Measurements from ENCODE around the gene NAV3. TPM values are rescaled to one million over a fixed set of nuclear protein-coding genes. Genes with fewer than 3 reads are reported as not detected.

The NAV3 gene
- total and polyA plus RNA-seq, 2 experiments from 2014 or later: 4.0 to 12.0 TPM

DNA sequence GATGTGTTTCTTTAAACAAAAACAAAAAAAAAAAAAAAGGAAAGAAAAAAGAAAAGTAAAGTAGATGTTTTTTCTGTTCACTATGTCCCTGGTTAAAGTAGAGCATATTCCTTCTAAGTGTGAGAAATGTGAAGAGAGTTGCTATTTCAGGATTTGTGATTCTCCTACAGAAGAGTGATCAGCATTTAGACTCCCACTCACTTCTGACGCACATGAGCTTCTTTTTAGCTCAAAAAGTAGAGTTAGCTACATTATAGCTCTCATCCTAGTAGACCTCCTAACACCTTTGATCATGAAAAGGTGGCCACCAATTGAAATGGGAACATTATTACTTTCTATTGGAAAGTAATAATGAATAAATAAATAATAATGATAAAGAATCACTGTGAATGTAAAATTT lies 368.2 kb downstream of the NAV3 start (continued):
- TF ChIP-seq, protein P1, sequence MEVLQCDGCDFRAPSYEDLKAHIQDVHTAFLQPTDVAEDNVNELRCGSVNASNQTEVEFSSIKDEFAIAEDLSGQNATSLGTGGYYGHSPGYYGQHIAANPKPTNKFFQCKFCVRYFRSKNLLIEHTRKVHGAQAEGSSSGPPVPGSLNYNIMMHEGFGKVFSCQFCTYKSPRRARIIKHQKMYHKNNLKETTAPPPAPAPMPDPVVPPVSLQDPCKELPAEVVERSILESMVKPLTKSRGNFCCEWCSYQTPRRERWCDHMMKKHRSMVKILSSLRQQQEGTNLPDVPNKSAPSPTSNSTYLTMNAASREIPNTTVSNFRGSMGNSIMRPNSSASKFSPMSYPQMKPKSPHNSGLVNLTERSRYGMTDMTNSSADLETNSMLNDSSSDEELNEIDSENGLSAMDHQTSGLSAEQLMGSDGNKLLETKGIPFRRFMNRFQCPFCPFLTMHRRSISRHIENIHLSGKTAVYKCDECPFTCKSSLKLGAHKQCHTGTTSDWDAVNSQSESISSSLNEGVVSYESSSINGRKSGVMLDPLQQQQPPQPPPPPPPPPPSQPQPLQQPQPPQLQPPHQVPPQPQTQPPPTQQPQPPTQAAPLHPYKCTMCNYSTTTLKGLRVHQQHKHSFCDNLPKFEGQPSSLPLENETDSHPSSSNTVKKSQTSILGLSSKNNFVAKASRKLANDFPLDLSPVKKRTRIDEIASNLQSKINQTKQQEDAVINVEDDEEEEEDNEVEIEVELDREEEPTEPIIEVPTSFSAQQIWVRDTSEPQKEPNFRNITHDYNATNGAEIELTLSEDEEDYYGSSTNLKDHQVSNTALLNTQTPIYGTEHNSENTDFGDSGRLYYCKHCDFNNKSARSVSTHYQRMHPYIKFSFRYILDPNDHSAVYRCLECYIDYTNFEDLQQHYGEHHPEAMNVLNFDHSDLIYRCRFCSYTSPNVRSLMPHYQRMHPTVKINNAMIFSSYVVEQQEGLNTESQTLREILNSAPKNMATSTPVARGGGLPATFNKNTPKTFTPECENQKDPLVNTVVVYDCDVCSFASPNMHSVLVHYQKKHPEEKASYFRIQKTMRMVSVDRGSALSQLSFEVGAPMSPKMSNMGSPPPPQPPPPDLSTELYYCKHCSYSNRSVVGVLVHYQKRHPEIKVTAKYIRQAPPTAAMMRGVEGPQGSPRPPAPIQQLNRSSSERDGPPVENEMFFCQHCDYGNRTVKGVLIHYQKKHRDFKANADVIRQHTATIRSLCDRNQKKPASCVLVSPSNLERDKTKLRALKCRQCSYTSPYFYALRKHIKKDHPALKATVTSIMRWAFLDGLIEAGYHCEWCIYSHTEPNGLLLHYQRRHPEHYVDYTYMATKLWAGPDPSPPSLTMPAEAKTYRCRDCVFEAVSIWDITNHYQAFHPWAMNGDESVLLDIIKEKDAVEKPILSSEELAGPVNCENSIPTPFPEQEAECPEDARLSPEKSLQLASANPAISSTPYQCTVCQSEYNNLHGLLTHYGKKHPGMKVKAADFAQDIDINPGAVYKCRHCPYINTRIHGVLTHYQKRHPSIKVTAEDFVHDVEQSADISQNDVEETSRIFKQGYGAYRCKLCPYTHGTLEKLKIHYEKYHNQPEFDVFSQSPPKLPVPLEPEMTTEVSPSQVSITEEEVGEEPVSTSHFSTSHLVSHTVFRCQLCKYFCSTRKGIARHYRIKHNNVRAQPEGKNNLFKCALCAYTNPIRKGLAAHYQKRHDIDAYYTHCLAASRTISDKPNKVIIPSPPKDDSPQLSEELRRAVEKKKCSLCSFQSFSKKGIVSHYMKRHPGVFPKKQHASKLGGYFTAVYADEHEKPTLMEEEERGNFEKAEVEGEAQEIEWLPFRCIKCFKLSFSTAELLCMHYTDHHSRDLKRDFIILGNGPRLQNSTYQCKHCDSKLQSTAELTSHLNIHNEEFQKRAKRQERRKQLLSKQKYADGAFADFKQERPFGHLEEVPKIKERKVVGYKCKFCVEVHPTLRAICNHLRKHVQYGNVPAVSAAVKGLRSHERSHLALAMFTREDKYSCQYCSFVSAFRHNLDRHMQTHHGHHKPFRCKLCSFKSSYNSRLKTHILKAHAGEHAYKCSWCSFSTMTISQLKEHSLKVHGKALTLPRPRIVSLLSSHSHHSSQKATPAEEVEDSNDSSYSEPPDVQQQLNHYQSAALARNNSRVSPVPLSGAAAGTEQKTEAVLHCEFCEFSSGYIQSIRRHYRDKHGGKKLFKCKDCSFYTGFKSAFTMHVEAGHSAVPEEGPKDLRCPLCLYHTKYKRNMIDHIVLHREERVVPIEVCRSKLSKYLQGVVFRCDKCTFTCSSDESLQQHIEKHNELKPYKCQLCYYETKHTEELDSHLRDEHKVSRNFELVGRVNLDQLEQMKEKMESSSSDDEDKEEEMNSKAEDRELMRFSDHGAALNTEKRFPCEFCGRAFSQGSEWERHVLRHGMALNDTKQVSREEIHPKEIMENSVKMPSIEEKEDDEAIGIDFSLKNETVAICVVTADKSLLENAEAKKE (CRISPR knock-in tag; IDR thresholded peaks at IDR 0.05): no peak
- TF ChIP-seq CREB1 (CRISPR knock-in tag; IDR thresholded peaks at IDR 0.05; ENCODE audit: low read depth) (no peak), JUNB (IDR thresholded peaks at IDR 0.05; ENCODE audit: unreplicated experiment) (no peak), EZH2 (IDR thresholded peaks at IDR 0.05; ENCODE audit: low read depth, unreplicated experiment) (no peak), EZH2phosphoT487 (IDR thresholded peaks at IDR 0.05; ENCODE audit: unreplicated experiment) (no peak), ZNF331 (CRISPR knock-in tag; IDR thresholded peaks at IDR 0.05; ENCODE audit: low read depth) (no peak), POLR2AphosphoS5 (IDR thresholded peaks at IDR 0.05; ENCODE audit: low read depth) (no peak), ZNF114 (CRISPR knock-in tag; IDR thresholded peaks at IDR 0.05) (no peak)
- TF ChIP-seq, protein P2, sequence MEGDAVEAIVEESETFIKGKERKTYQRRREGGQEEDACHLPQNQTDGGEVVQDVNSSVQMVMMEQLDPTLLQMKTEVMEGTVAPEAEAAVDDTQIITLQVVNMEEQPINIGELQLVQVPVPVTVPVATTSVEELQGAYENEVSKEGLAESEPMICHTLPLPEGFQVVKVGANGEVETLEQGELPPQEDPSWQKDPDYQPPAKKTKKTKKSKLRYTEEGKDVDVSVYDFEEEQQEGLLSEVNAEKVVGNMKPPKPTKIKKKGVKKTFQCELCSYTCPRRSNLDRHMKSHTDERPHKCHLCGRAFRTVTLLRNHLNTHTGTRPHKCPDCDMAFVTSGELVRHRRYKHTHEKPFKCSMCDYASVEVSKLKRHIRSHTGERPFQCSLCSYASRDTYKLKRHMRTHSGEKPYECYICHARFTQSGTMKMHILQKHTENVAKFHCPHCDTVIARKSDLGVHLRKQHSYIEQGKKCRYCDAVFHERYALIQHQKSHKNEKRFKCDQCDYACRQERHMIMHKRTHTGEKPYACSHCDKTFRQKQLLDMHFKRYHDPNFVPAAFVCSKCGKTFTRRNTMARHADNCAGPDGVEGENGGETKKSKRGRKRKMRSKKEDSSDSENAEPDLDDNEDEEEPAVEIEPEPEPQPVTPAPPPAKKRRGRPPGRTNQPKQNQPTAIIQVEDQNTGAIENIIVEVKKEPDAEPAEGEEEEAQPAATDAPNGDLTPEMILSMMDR (conservative IDR thresholded peaks at IDR 0.05; ENCODE audit: low read depth in 2 of 2): no peak
